D721Med (cell line): Measurements from ENCODE around the gene BTRC.
"Not testable (repeated sequence)": the region's sequence is repeated elsewhere in the genome, so short reads cannot be mapped to it uniquely, and the experiment has no call there.

ENCODE experiments used
- DNase-seq: peaks from one replicate; pipeline ENCODE4 v3.0.0; 2011; ENCODE audit warnings: low spot score; ENCODE audit not compliant: insufficient read length
- FAIRE-seq: peaks from 2 replicates; lab custom pipeline; 2011; peaks lifted over from hg19 to GRCh38; lab: Jason Lieb, UNC
- CTCF ChIP-seq: IDR thresholded peaks from 2 replicates; pipeline ENCODE4 v1.5.1; 2012; ENCODE audit warnings: mild to moderate bottlenecking, control low read depth; ENCODE audit not compliant: insufficient read depth; ENCODE audit errors: missing control alignments

Gene BTRC

DNA sequence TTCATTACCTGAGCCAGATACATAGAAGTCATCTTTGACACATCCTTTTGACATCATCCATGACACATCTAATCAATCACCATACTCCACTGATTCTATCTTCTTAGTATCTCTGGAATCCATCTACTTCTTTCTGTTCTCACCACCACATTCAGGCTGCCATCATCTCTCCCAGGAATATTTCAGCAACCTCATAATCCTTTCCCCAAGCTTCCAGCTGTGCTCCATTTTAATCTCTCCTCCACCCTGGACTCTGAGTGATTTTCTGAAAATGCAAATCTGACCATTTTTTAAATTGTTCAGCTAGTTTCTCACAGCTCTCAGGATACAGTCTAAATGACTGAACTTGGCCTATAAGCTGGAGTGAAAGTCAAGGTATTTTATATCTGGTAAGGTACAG lies 2.5 kb upstream of the BTRC start:
- no peak for TF ChIP-seq CTCF
- DNase-seq (no peak), FAIRE-seq (no peak)

DNA sequence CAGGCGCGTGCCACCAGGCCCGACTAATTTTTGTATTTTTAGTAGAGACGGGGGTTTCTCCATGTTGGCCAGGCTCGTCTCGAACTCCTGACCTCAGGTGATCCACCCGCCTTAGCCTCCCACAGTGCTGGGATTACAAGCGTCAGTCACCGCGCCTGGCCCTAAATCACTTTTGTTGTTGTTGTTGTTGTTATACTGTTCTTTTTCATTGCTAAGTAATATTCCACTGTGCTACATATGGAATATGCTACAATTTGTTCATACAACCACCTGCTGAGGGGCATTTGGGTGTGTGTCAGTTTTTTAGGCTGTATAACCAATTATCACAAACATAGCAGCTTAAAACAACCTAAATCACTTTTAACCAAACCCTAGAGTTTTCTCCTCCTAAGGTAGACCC lies 1.1 kb upstream of the BTRC start:
- DNase-seq, FAIRE-seq: not testable (repeated sequence)

GRCh38 chr10:101354328-101355071 lies 535 bp downstream of the BTRC start:
- FAIRE-seq, result no peak

GRCh38 chr10:101355072-101355706 lies 1.2 kb downstream of the BTRC start:
- no peak for TF ChIP-seq CTCF
- DNase-seq, result no peak
- no peak for FAIRE-seq

More at GRCh38 chr10:101354328-101355071, 535 bp downstream of the BTRC start:
- TF ChIP-seq CTCF, result no peak
- no peak for DNase-seq

DNA sequence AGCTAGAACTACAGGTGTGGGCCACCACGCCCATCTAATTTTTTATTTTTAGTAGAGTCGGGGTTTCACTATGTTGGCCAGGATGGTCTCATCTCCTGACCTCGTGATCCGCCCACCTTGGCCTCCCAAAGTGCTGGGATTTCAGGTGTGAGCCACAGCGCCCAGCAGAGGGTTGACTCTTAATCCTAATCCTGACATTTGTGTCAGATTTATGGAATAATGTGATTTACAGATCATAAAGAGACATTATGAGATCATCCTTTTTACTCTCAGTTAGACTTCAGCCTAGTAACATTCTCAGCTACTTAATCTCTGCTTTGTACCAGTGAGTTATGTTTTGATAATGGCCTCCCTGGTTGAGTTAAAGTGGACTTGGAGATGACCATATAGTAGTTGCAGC lies 2.2 kb downstream of the BTRC start:
- FAIRE-seq, result no peak
- no peak for TF ChIP-seq CTCF
- DNase-seq, result no peak

DNA sequence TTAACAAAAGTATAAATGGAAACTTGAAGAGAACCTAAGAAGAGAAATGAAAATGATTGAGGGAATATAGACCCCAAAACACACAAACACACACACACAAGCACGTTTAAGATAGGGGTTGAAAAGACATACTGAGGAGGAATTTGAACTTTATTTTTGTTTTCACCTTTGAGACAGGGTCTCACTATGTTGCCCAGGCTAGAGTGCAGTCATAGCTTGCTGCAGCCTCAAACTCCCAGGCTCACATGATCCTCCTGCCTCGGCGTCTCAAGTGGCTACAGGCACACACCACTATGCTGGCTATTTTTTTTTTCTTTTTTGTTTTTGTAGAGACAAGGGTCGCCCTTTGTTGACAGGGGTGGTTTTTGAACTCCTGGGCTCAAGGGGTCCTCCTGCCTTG lies 4.0 kb downstream of the BTRC start:
- FAIRE-seq (no peak), DNase-seq (no peak)
- TF ChIP-seq CTCF, result no peak

GRCh38 chr10:101358706-101359300 lies 4.8 kb downstream of the BTRC start:
- FAIRE-seq (no peak), DNase-seq (no peak)

DNA sequence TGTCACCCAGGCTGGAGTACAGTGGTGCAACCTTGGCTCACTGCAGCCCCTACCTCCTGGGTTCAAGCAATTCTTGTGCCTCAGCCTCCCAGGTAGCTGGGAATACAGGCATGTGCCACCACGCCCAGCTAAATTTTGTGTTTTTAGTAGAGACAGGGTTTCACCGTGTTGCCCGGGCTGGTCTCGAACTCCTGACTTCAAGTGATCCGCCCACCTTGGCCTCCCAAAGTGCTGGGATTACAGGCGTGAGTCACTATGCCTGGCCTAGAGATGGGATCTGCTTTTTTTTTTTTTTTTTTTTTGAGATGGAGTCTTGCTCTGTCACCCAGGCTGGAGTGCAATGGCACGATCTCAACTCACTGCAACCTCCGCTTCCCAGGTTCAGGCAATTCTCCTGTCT lies 6.1 kb downstream of the BTRC start:
- not testable (repeated sequence) for FAIRE-seq, DNase-seq

More at GRCh38 chr10:101358706-101359300, 4.8 kb downstream of the BTRC start:
- TF ChIP-seq CTCF, result no peak

DNA sequence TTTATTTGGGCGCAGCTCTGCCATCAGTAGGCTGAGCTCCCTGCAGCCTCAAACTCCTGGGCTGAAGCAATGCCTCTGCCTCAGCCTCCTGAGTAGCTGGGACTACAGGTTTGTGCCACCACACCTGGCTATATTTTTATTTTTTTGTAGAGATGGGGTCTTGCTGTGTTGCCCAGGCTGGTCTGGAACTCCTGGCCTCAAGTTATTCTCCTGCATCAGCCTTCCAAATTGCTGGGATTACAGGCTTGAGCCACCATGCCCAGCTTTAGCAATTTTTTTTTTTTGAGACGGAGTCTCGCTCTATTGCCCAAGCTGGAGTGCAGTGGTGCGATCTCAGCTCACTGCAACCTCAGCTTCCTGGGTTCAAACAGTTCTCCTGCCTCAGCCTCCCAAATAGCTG lies 6.9 kb downstream of the BTRC start:
- FAIRE-seq, DNase-seq: not testable (repeated sequence)
